ENCODE measurements around the gene KCNK2. TPM values are rescaled to one million over a fixed set of nuclear protein-coding genes. Genes with fewer than 3 reads are reported as not detected.

The KCNK2 gene
- total RNA-seq, 1 experiment from 2014 or later = 0.44 TPM

DNA sequence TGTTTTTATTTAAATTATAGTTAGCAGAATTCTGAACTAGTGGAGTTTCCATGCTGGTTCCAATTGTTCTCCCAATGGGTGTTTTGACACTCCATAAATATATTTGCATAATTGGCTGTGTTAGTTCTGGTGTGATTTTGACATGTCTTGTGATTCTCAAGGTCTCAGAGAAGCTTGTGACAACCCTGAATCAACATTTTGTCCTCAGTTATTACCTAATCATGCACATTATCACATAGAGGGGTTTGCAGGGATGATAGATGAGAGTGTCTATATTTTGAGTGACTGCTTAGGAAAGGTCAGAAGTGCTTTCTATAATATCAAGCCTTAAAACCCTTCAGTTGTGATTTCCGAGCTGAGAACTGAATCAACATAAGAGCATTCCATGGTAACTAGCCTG lies 11.5 kb upstream of the KCNK2 start:
- no peak overlapping the region for H3K27ac ChIP-seq (ENCODE audit: insufficient read length, low read depth, low read length)
- no CpG with 5 or more reads among the region's 1 CpG for WGBS (ENCODE audit: extremely low coverage, insufficient read length, low lambda C conversion rate)
- no peak overlapping the region for H4K5ac ChIP-seq (ENCODE audit: insufficient read length, low read depth, low read length)
- H3K36me3 Mint-ChIP-seq (ENCODE audit: insufficient read depth in 1 of 3, low read depth in 3 of 3) = no peaks in the 10 kb centered on the region
- no peak overlapping the region for H3K14ac ChIP-seq (ENCODE audit: insufficient read depth, low read length)
- no peaks in the 10 kb centered on the region for H3K4me1 Mint-ChIP-seq
- H3K18ac ChIP-seq (ENCODE audit: insufficient read length, low read depth, low read length) = no peak overlapping the region
- H2BK12ac ChIP-seq (ENCODE audit: insufficient read length, low read depth, low read length) = no peak overlapping the region
- H3K4me1 ChIP-seq (ENCODE audit: insufficient read depth, low read length) = no peaks in the 10 kb centered on the region
- peaks cover 7% of the 10 kb centered on the region for H3K27me3 Mint-ChIP-seq (ENCODE audit: low read depth)
- H3T11ph ChIP-seq (ENCODE audit: low read length) = no peak overlapping the region
- no peak overlapping the region for H4K91ac ChIP-seq (ENCODE audit: insufficient read length, low read depth, low read length)
- H2BK20ac ChIP-seq (ENCODE audit: low read depth, low read length, poor library complexity, severe bottlenecking) = no peak overlapping the region
- no peaks in the 10 kb centered on the region for H3K9me3 ChIP-seq (ENCODE audit: control insufficient read depth, low read depth, low read length)
- no peaks in the 10 kb centered on the region for H3K9me3 Mint-ChIP-seq
- H3K4ac ChIP-seq (ENCODE audit: low read depth, low read length) = no peak overlapping the region
- H3K4me3 Mint-ChIP-seq = no peak overlapping the region
- H3K79me1 ChIP-seq (ENCODE audit: insufficient read depth, low read depth, low read length, poor library complexity, severe bottlenecking) = no peaks in the 10 kb centered on the region
- no peak overlapping the region for H2BK5ac ChIP-seq (ENCODE audit: insufficient read length, low read length)
- H3K23ac ChIP-seq (ENCODE audit: insufficient read length, low read depth, low read length) = no peak overlapping the region
- TF ChIP-seq, protein P1, sequence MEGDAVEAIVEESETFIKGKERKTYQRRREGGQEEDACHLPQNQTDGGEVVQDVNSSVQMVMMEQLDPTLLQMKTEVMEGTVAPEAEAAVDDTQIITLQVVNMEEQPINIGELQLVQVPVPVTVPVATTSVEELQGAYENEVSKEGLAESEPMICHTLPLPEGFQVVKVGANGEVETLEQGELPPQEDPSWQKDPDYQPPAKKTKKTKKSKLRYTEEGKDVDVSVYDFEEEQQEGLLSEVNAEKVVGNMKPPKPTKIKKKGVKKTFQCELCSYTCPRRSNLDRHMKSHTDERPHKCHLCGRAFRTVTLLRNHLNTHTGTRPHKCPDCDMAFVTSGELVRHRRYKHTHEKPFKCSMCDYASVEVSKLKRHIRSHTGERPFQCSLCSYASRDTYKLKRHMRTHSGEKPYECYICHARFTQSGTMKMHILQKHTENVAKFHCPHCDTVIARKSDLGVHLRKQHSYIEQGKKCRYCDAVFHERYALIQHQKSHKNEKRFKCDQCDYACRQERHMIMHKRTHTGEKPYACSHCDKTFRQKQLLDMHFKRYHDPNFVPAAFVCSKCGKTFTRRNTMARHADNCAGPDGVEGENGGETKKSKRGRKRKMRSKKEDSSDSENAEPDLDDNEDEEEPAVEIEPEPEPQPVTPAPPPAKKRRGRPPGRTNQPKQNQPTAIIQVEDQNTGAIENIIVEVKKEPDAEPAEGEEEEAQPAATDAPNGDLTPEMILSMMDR (conservative IDR thresholded peaks at IDR 0.05) = no peak
- H2AK5ac ChIP-seq (ENCODE audit: insufficient read length, low read length) = no peak overlapping the region
- no peak for DNase-seq
- no peaks in the 10 kb centered on the region for H3K23me2 ChIP-seq (ENCODE audit: insufficient read length, low read depth, low read length, poor library complexity, severe bottlenecking)
- H2AFZ ChIP-seq (ENCODE audit: low read length) = no peak overlapping the region
- H4K20me1 ChIP-seq (ENCODE audit: control insufficient read depth, insufficient read depth, insufficient read length) = no peaks in the 10 kb centered on the region
- no peak overlapping the region for H2BK15ac ChIP-seq (ENCODE audit: low read depth, low read length)
- no peak overlapping the region for H3K27ac Mint-ChIP-seq
- no peak overlapping the region for H3K9ac ChIP-seq (ENCODE audit: extremely low read depth, insufficient read length, low read length)
- no peaks in the 10 kb centered on the region for H3K27me3 ChIP-seq (ENCODE audit: insufficient read depth, low read length)
- no peak overlapping the region for H3K56ac ChIP-seq (ENCODE audit: insufficient read length, low read depth, low read length)
- no peaks in the 10 kb centered on the region for H3K79me2 ChIP-seq (ENCODE audit: insufficient read depth, low read length)
- H3K4me2 ChIP-seq (ENCODE audit: insufficient read depth, insufficient read length, low read length) = no peak overlapping the region
- no peak overlapping the region for H2BK120ac ChIP-seq (ENCODE audit: low read depth, low read length, poor library complexity, severe bottlenecking)
- no peak overlapping the region for H4K8ac ChIP-seq (replicated peaks; ENCODE audit: insufficient read length, low read depth, low read length)
